Stimulated activated CD8-positive, alpha-beta memory T cell treated with anti-CD3 and anti-CD28 coated beads, Interleukin-2, amount 100 ng/mL, for 1 hour (primary cell): ENCODE data around the gene NCEH1.

Experiments
- DNase-seq, 2 donors: peaks; one replicate each; pipeline ENCODE4 v3.0.0-alpha.2; 2020; ENCODE audit warnings: low read depth in 2 of 2

The NCEH1 gene

GRCh38 chr3:172582712-172583111, 128.2 kb downstream of the NCEH1 start:
- DNase-seq, result no peak

GRCh38 chr3:172581757-172582166, 129.1 kb downstream of the NCEH1 start:
- no peak for DNase-seq

- DNase-seq, result no peak
Observed at GRCh38 chr3:172580680-172581401, 130.0 kb downstream of the NCEH1 start.
